PC-3 (cell line): ENCODE results near the gene GIGYF2. TPM values are rescaled to one million over a fixed set of nuclear protein-coding genes. Genes with fewer than 3 reads are reported as not detected.
"Not testable (repeated sequence)": the region's sequence is repeated elsewhere in the genome, so short reads cannot be mapped to it uniquely, and the experiment has no call there.

Source experiments
- ATAC-seq: fragments of 200-7000 bp; cut with Tn5 transposase; 2 replicates; pipeline ENCODE4 v1.9.1; 2020; ENCODE audit warnings: mild to moderate bottlenecking, moderate library complexity
- BruUV-seq: library from RNA; stranded (reverse); fragments of 400-500 nt; replicated peaks from 2 replicates; lab custom pipeline; 2021; lab: Mats Ljungman, UMichigan
- CTCF ChIA-PET: fragments of 300-600 bp; sonication (Branson Sonifier 250); formaldehyde crosslinking; loops from one replicate; lab custom pipeline; 2022; ENCODE audit warnings: antibody characterized with exemption; lab: Charles Lee
- POLR2A ChIA-PET: fragments of 300-600 bp; sonication (Branson Sonifier 250); formaldehyde crosslinking; loops from one replicate; lab custom pipeline; 2022; ENCODE audit warnings: antibody characterized with exemption; ENCODE audit not compliant: unreplicated experiment; lab: Charles Lee
- DNase-seq: peaks from one replicate; pipeline ENCODE4 v3.0.0-alpha.2; 2015
- H2AFZ ChIP-seq: fragments of 300-600 bp; sonication (generic); 2 replicates; pipeline ENCODE4 v1.6.0; 2016; ENCODE audit warnings: antibody characterized with exemption, low read length
- H3F3A ChIP-seq: fragments of 300-600 bp; sonication (generic); one replicate; pipeline ENCODE4 v1.6.0; 2017; ENCODE audit warnings: antibody characterized with exemption, low read length, control low read depth, mild to moderate bottlenecking; ENCODE audit not compliant: unreplicated experiment
- H3K27ac ChIP-seq: fragments of 300-600 bp; sonication (generic); 2 replicates; pipeline ENCODE4 v1.5.1; 2016; ENCODE audit warnings: mild to moderate bottlenecking, low read length
- H3K27me3 ChIP-seq: fragments of 300-600 bp; sonication (generic); 2 replicates; pipeline ENCODE4 v1.6.1; 2016; ENCODE audit warnings: low read length, mixed read lengths
- H3K36me3 ChIP-seq: fragments of 300-600 bp; sonication (generic); 2 replicates; pipeline ENCODE4 v1.6.1; 2016; ENCODE audit warnings: low read depth, mixed run types, low read length, mixed read lengths
- H3K4me1 ChIP-seq: fragments of 300-600 bp; sonication (generic); 2 replicates; pipeline ENCODE4 v1.5.1; 2016; ENCODE audit warnings: low read length; ENCODE audit not compliant: insufficient read depth
- H3K4me2 ChIP-seq: fragments of 300-600 bp; sonication (generic); 2 replicates; pipeline ENCODE4 v1.6.0; 2016; ENCODE audit warnings: low read length
- H3K4me3 ChIP-seq: fragments of 300-600 bp; sonication (generic); 2 replicates; pipeline ENCODE4 v1.5.1; 2016; ENCODE audit warnings: mild to moderate bottlenecking, low read length, mixed read lengths
- H3K79me2 ChIP-seq: fragments of 300-600 bp; sonication (generic); 2 replicates; pipeline ENCODE4 v1.6.1; 2017; ENCODE audit warnings: low read length, mixed read lengths
- H3K9ac ChIP-seq: fragments of 300-600 bp; sonication (generic); 2 replicates; pipeline ENCODE4 v1.6.0; 2016; ENCODE audit warnings: mild to moderate bottlenecking, low read length
- H3K9me2 ChIP-seq: fragments of 300-600 bp; sonication (generic); replicated peaks from 2 replicates; pipeline ENCODE4 v1.6.1; 2016; ENCODE audit warnings: mixed run types, low read length, mixed read lengths
- H3K9me3 ChIP-seq: fragments of 300-600 bp; sonication (generic); 2 replicates; pipeline ENCODE4 v1.6.1; 2016; ENCODE audit warnings: low read length, mixed read lengths
- H4K20me1 ChIP-seq: fragments of 300-600 bp; sonication (generic); 2 replicates; pipeline ENCODE4 v1.6.1; 2016; ENCODE audit warnings: low read length, mixed read lengths
- EZH2 ChIP-seq: fragments of 300-600 bp; sonication (generic); IDR thresholded peaks from one replicate; pipeline ENCODE4 v1.6.1; 2017; ENCODE audit warnings: antibody characterized with exemption, mild to moderate bottlenecking, low read length; ENCODE audit not compliant: unreplicated experiment
- EZH2phosphoT487 ChIP-seq: fragments of 300-600 bp; sonication (generic); IDR thresholded peaks from 2 replicates; pipeline ENCODE4 v1.6.1; 2018; ENCODE audit warnings: mild to moderate bottlenecking, antibody characterized with exemption, low read length, borderline replicate concordance
- intact Hi-C: fragments of 100-400 bp; cut with micrococcal nuclease; formaldehyde crosslinking; loops from 2 replicates; pipeline ENCODE4 v1.9.0; 2023
- total RNA-seq: library from RNA; depleted of rRNA; stranded (reverse); fragments of >200 nt; gene quantifications from 2 replicates; pipeline ENCODE4 v1.2.3, GENCODE V29; 2014
- TF ChIP-seq, protein P1 (sequence below): fragments of 300-600 bp; sonication (generic); conservative IDR thresholded peaks from 2 replicates; pipeline ENCODE4 v1.5.1; 2017; ENCODE audit warnings: antibody characterized with exemption, low read depth, mild to moderate bottlenecking, low read length

The GIGYF2 gene
- total RNA-seq, 1 experiment from 2014 or later = 41.3 TPM

DNA sequence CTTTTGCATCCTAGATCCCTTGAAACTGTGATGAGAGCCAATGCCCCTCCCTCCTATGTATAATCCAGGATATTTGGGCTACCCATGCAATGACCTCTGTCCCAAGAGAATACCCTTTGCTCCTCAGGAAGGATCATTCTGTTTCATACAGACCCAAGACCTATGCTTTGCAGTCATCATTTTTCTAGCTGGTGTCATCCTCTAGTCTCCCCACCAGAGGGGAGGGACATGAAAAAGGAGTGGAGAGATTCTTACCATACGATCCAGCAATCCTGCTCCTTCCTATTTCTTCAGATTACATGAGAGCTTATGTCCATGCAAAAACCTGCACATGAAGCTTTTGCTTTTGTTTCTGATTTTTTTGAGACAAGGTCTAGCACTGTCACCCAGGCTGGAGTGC is 13.8 kb upstream of the GIGYF2 start:
- DNase-seq = no peak
- Histone ChIP-seq H2AFZ (no peak overlapping the region), H4K20me1 (no peaks in the 10 kb centered on the region), H3K9me2 (no peaks in the 10 kb centered on the region), H3K79me2 (no peaks in the 10 kb centered on the region), H3K4me2 (no peak overlapping the region), H3K36me3 (no peaks in the 10 kb centered on the region), H3K27ac (no peak overlapping the region), H3K9me3 (no peaks in the 10 kb centered on the region), H3K4me3 (no peak overlapping the region), H3K27me3 (peaks cover 10% of the 10 kb centered on the region; the same call in 1 of the 2 replicates), H3K9ac (no peak overlapping the region), H3F3A (no peaks in the 10 kb centered on the region), H3K4me1 (no peaks in the 10 kb centered on the region)
- POLR2A ChIA-PET = no interaction called here
- ATAC-seq = peak; percentile 38; the same call in 1 of the 2 replicates
- CTCF ChIA-PET = no interaction called here
- no peak for TF ChIP-seq EZH2phosphoT487
- TF ChIP-seq EZH2 = no peak
- TF ChIP-seq, protein P1, sequence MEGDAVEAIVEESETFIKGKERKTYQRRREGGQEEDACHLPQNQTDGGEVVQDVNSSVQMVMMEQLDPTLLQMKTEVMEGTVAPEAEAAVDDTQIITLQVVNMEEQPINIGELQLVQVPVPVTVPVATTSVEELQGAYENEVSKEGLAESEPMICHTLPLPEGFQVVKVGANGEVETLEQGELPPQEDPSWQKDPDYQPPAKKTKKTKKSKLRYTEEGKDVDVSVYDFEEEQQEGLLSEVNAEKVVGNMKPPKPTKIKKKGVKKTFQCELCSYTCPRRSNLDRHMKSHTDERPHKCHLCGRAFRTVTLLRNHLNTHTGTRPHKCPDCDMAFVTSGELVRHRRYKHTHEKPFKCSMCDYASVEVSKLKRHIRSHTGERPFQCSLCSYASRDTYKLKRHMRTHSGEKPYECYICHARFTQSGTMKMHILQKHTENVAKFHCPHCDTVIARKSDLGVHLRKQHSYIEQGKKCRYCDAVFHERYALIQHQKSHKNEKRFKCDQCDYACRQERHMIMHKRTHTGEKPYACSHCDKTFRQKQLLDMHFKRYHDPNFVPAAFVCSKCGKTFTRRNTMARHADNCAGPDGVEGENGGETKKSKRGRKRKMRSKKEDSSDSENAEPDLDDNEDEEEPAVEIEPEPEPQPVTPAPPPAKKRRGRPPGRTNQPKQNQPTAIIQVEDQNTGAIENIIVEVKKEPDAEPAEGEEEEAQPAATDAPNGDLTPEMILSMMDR = no peak
- intact Hi-C loops = no loop called here
- BruUV-seq = no TSS peak

DNA sequence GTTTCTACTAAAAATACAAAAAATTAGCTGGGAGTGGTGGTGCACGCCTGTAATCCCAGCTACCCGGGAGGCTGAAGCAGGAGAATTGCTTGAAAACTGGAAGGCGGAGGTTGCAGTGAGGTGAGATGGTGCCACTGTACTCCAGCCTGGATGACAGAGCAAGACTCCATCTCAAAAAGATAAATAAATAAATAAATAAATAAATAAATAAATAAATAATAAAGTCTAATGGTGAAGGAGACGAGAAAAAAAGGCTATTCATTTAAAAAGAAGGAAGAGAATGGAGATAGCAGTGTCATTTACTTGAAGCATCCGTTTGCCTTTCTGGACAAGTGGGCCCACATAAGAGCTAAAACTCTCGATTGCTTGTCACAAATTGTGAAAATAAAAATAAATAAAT is 11.7 kb upstream of the GIGYF2 start:
- H3K9me2 ChIP-seq, intact Hi-C loops, H3K9ac ChIP-seq, H3K27ac ChIP-seq, H2AFZ ChIP-seq, POLR2A ChIA-PET, H3K27me3 ChIP-seq, H3K4me3 ChIP-seq, DNase-seq, H3F3A ChIP-seq, H4K20me1 ChIP-seq, H3K9me3 ChIP-seq, ATAC-seq, H3K36me3 ChIP-seq, BruUV-seq, H3K79me2 ChIP-seq, H3K4me2 ChIP-seq, H3K4me1 ChIP-seq: not testable (repeated sequence)
- CTCF ChIA-PET = interaction anchor here (0.6 kb wide), 1 partner anchor 123 kb away, joined by 3 read pairs; no protein-coding TSS in a partner anchor

DNA sequence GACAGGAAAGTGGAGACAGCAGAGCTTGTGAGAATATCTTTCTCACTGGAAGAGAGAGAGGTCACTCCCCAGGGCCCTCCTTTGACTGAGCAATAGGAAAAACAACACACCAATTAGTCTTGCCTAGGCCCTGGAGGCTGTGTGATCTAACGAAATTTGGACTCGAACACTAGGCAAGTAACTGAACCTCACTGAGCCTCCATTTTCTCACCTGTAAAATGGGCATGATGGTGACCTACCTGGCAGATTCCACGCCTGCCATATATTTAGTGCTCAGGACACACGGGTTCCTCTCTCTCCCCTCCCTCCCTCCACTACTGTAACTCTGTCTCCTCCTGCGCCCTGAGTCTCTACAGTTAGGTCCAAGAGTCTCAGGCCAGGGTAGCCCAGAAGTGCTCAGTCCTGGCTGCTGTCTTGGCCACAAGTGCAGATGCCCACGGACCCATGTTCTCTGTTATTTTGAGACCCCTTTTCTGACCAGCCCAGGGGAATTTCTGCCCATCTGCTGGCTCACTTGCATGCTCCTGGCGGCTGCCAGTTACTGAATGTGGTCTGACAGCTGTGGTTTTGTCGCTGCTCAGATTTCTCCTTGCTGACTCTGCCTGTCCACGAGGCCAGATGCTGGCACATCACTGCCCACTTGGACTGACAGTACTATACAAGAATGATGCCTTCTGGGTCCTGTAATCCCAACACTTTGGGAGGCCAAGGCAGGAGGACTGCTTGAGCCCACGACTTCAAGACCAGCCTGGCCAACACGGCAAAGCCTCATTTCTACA is 9.6 kb upstream of the GIGYF2 start:
- H3K9me3 ChIP-seq = no peaks in the 10 kb centered on the region
- CTCF ChIA-PET = no interaction called here
- no peaks in the 10 kb centered on the region for H3K36me3 ChIP-seq
- H4K20me1 ChIP-seq = no peaks in the 10 kb centered on the region
- H3K4me3 ChIP-seq = no peak overlapping the region
- BruUV-seq = no TSS peak
- H3K27ac ChIP-seq = no peak overlapping the region
- peaks cover 4% of the 10 kb centered on the region; the same call in 1 of the 2 replicates for H3K27me3 ChIP-seq
- POLR2A ChIA-PET = no interaction called here
- no peaks in the 10 kb centered on the region for H3K9me2 ChIP-seq
- no peaks in the 10 kb centered on the region for H3F3A ChIP-seq
- H3K79me2 ChIP-seq = no peaks in the 10 kb centered on the region
- intact Hi-C loops = no loop called here
- DNase-seq (no peak), ATAC-seq (no peak)
- no peak overlapping the region for H2AFZ ChIP-seq
- H3K4me2 ChIP-seq = no peak overlapping the region
- TF ChIP-seq EZH2 = no peak
- TF ChIP-seq, protein P1 = no peak
- TF ChIP-seq EZH2phosphoT487 = no peak
- H3K4me1 ChIP-seq = no peaks in the 10 kb centered on the region
- H3K9ac ChIP-seq = no peak overlapping the region
